ENCODE results near the gene IKZF3. TPM values are rescaled to one million over a fixed set of nuclear protein-coding genes. Genes with fewer than 3 reads are reported as not detected.
"Not testable (repeated sequence)": the region's sequence is repeated elsewhere in the genome, so short reads cannot be mapped to it uniquely, and the experiment has no call there.

The IKZF3 gene
- total and polyA plus RNA-seq, 7 experiments from 2014 or later, result 9.7 to 77.8 (median 55.5) TPM

DNA sequence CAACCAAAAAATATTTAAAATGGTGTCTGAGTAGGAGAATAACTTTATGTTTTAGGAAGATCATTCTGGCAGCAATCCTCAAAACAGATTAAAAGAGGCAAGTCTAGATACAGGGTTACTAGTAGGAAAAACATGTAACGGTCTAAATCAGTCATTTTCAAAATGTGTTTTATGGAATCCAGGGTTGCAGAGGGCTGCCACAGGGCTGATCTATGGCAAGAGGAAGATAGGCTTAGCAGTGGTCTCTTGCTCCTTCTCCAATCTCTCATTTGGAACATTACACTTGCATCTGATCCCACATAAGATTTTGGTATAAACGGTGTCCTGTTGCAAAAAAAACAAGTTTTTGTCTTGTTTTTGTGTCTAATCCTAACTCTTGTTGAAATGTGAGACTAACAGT lies 9.2 kb downstream of the IKZF3 start:
- Mint-ChIP-seq H3K9me3 (peaks cover 0 to 5% (median 0%) of the 10 kb centered on the region in 11 donors), H3K27ac (peak overlapping the region in 8 of 9 donors; percentile 4 to 80 (median 52)), H3K4me1 (peaks cover 13 to 66% (median 59%) of the 10 kb centered on the region in 7 donors), H3K36me3 (peaks cover 0 to 12% (median 5%) of the 10 kb centered on the region in 5 donors), H3K27me3 (no peaks in the 10 kb centered on the region), H3K4me3 (peak overlapping the region in 1 of 10 donors; percentile 13)
- ATAC-seq, result no peak
- ChIA-PET CTCF (no interaction called here), POLR2A (interaction anchor here (0.8 kb wide), 1 partner anchor 11 kb away, joined by 4 read pairs; no protein-coding TSS in a partner anchor)
- no peaks in the 10 kb centered on the region for H3K9me3 ChIP-seq (ENCODE audit: control insufficient read depth in 2 of 3, low read length in 3 of 3)
- H3K36me3 ChIP-seq (ENCODE audit: control insufficient read depth in 2 of 3, insufficient read depth in 3 of 3, low read length in 3 of 3), result no peaks in the 10 kb centered on the region
- H3K27me3 ChIP-seq (ENCODE audit: control insufficient read depth in 2 of 2, insufficient read depth in 2 of 2, low read length in 2 of 2), result no peaks in the 10 kb centered on the region
- H3K27ac ChIP-seq (ENCODE audit: low read depth, low read length), result peak overlapping the region; percentile 32
- intact Hi-C loops (cut with micrococcal nuclease), result no loop called here
- H3K4me1 ChIP-seq (ENCODE audit: control insufficient read depth in 2 of 2, insufficient read depth in 2 of 2, low read length in 2 of 2), result peaks cover 8 to 16% of the 10 kb centered on the region in 2 donors
- no peak overlapping the region for H3K4me3 ChIP-seq (ENCODE audit: low read length)
- DNase-seq, result no peak

DNA sequence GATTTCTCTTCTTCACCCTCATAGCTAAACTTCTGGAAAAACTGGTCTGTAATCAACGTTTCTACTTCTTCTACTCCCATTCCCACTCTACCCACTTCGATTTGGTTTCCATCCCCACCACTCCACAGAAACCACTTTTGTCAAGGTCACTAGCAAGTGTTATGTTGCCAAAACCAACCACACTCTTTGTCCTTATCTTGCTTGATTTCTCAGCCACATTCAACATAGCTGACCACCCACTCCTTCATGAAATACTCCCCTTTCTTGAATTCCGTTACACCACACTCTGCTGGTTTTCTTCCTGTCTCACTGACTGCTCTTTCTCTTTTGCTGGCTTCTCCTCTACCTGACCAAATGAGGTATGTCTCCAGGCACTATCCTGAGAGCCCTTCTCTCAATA lies 11.9 kb downstream of the IKZF3 start:
- POLR2A ChIA-PET, result interaction anchor here (0.7 to 2.4 kb wide), 9 partner anchors 9 to 177 kb away, joined by 3 to 10 read pairs (median 5); partner anchors contain the start of gene IKZF3

DNA sequence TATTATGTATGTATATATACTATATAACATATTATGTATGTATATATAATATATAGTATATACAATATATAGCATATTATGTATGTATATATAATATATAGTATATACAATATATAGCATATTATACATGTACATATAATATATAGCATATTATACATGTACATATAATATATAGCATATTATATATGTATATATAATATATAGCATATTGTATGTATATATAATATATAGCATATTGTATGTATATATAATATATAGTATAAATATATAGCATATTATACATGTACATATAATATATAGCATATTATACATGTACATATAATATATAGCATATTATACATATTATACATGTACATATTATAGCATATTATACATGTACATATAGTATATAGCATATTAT lies 13.9 kb downstream of the IKZF3 start:
- H3K9me3 ChIP-seq (ENCODE audit: control insufficient read depth in 2 of 3, low read length in 3 of 3); H3K27ac ChIP-seq (ENCODE audit: low read depth, low read length); H3K4me3 ChIP-seq (ENCODE audit: low read length); H3K4me3 Mint-ChIP-seq; H3K27me3 ChIP-seq (ENCODE audit: control insufficient read depth in 2 of 2, insufficient read depth in 2 of 2, low read length in 2 of 2); H3K9me3 Mint-ChIP-seq; POLR2A ChIA-PET; H3K27me3 Mint-ChIP-seq; ATAC-seq; CTCF ChIA-PET; DNase-seq; H3K27ac Mint-ChIP-seq; H3K36me3 ChIP-seq (ENCODE audit: control insufficient read depth in 2 of 3, insufficient read depth in 3 of 3, low read length in 3 of 3); intact Hi-C loops (cut with micrococcal nuclease): not testable (repeated sequence)
- H3K4me1 ChIP-seq (ENCODE audit: control insufficient read depth in 2 of 2, insufficient read depth in 2 of 2, low read length in 2 of 2), result peaks cover 25 to 33% of the 10 kb centered on the region in 2 donors
- Mint-ChIP-seq H3K4me1 (peaks cover 29 to 80% (median 74%) of the 10 kb centered on the region in 7 donors), H3K36me3 (peaks cover 0 to 10% (median 5%) of the 10 kb centered on the region in 5 donors)

More for the DNA sequence above, 11.9 kb downstream of the IKZF3 start:
- H3K27me3 ChIP-seq (ENCODE audit: control insufficient read depth in 2 of 2, insufficient read depth in 2 of 2, low read length in 2 of 2), result no peaks in the 10 kb centered on the region
- CTCF ChIA-PET, result interaction anchor here (1.1 to 1.7 kb wide), 2 partner anchors 8 to 614 kb away, joined by 3 to 5 read pairs; no protein-coding TSS in a partner anchor
- intact Hi-C loops (cut with micrococcal nuclease), result no loop called here
- peaks cover 0 to 12% (median 5%) of the 10 kb centered on the region in 5 donors for H3K36me3 Mint-ChIP-seq
- H3K27me3 Mint-ChIP-seq, result no peaks in the 10 kb centered on the region
- peak overlapping the region in 8 of 10 donors; percentile 0 to 45 (median 20) for H3K4me3 Mint-ChIP-seq
- peaks cover 0 to 5% (median 0%) of the 10 kb centered on the region in 11 donors for H3K9me3 Mint-ChIP-seq
- no peak overlapping the region for H3K4me3 ChIP-seq (ENCODE audit: low read length)
- DNase-seq (no peak), ATAC-seq (no peak)
- no peaks in the 10 kb centered on the region for H3K9me3 ChIP-seq (ENCODE audit: control insufficient read depth in 2 of 3, low read length in 3 of 3)
- peak overlapping the region; percentile 29 for H3K27ac ChIP-seq (ENCODE audit: low read depth, low read length)
- H3K4me1 Mint-ChIP-seq, result peaks cover 29 to 69% (median 68%) of the 10 kb centered on the region in 7 donors
- H3K36me3 ChIP-seq (ENCODE audit: control insufficient read depth in 2 of 3, insufficient read depth in 3 of 3, low read length in 3 of 3), result peaks cover 0 to 4% (median 0%) of the 10 kb centered on the region in 3 experiments
- peaks cover 18 to 33% of the 10 kb centered on the region in 2 donors for H3K4me1 ChIP-seq (ENCODE audit: control insufficient read depth in 2 of 2, insufficient read depth in 2 of 2, low read length in 2 of 2)
- H3K27ac Mint-ChIP-seq, result peak overlapping the region in 8 of 9 donors; percentile 65 to 91 (median 74)

DNA sequence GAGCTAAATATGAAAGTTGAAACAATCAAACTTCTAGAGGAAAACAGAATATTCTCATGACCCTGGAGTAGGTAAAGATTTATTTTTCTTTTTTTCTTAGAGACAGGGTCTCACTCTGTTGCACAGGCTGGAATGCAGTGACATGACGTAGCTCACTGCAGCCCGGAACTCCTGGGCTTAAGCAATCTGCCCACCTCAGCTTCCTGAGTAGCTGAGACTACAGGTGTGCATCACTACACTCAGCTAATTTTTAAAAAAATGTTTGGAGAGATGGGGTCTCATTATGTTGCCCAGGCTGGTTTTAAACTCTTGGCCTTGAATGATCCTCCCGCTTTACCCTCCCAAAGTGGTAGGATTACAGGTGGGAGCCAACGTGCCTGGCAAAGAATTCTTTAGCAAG lies 15.5 kb downstream of the IKZF3 start:
- peaks cover 0 to 8% (median 0%) of the 10 kb centered on the region in 5 donors for H3K36me3 Mint-ChIP-seq
- POLR2A ChIA-PET, result interaction anchor here (0.7 to 1.3 kb wide), 6 partner anchors 9 to 93 kb away, joined by 3 to 5 read pairs (median 4); partner anchors contain the start of gene IKZF3
- ATAC-seq (peak; percentile 67), DNase-seq (peak in 3 of 9 donors; percentile 11 to 42 (median 18))
- H3K27ac ChIP-seq (ENCODE audit: low read depth, low read length), result peak overlapping the region; percentile 47
- peaks cover 37 to 82% (median 76%) of the 10 kb centered on the region in 7 donors for H3K4me1 Mint-ChIP-seq
- peaks cover 0 to 4% (median 0%) of the 10 kb centered on the region in 3 experiments for H3K36me3 ChIP-seq (ENCODE audit: control insufficient read depth in 2 of 3, insufficient read depth in 3 of 3, low read length in 3 of 3)
- CTCF ChIA-PET, result interaction anchor here (0.6 to 1.5 kb wide), 4 partner anchors 13 to 1408 kb away, joined by 3 read pairs; no protein-coding TSS in a partner anchor
- H3K9me3 Mint-ChIP-seq, result no peaks in the 10 kb centered on the region
- H3K27me3 ChIP-seq (ENCODE audit: control insufficient read depth in 2 of 2, insufficient read depth in 2 of 2, low read length in 2 of 2), result no peaks in the 10 kb centered on the region
- H3K4me1 ChIP-seq (ENCODE audit: control insufficient read depth in 2 of 2, insufficient read depth in 2 of 2, low read length in 2 of 2), result peaks cover 32 to 37% of the 10 kb centered on the region in 2 donors
- H3K9me3 ChIP-seq (ENCODE audit: control insufficient read depth in 2 of 3, low read length in 3 of 3), result no peaks in the 10 kb centered on the region
- H3K27ac Mint-ChIP-seq, result peak overlapping the region in 8 of 9 donors; percentile 60 to 93 (median 80)
- peak overlapping the region in 8 of 10 donors; percentile 35 to 80 (median 64) for H3K4me3 Mint-ChIP-seq
- no peaks in the 10 kb centered on the region for H3K27me3 Mint-ChIP-seq
- intact Hi-C loops (cut with micrococcal nuclease), result loop anchor here in 1 of 2 donors (5.0 kb wide), 1 partner anchor 36 kb away; no protein-coding TSS in a partner anchor
- no peak overlapping the region for H3K4me3 ChIP-seq (ENCODE audit: low read length)

DNA sequence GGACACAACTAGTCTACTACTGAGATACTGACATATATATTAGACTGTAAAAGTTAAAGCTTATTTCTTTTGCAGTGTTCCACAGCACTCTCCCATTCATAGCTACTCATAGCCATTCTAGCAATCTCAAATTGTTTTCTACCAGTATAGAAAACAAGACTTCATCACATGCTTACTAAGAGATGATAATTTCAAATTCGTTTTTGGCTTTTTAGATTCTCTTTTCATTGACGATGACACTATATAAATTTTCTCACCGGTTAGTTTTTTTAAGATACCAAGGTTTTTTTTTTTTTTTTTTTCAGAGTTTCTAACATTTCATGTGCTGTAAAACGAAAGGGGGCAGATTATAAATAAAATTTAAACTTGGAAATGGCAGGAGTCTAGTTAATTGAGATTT lies 17.9 kb downstream of the IKZF3 start:
- no peak overlapping the region for H3K27ac ChIP-seq (ENCODE audit: low read depth, low read length)
- intact Hi-C loops (cut with micrococcal nuclease), result loop anchor here in 1 of 2 donors (5.0 kb wide), 1 partner anchor 34 kb away; no protein-coding TSS in a partner anchor
- peaks cover 39 to 86% (median 76%) of the 10 kb centered on the region in 7 donors for H3K4me1 Mint-ChIP-seq

DNA sequence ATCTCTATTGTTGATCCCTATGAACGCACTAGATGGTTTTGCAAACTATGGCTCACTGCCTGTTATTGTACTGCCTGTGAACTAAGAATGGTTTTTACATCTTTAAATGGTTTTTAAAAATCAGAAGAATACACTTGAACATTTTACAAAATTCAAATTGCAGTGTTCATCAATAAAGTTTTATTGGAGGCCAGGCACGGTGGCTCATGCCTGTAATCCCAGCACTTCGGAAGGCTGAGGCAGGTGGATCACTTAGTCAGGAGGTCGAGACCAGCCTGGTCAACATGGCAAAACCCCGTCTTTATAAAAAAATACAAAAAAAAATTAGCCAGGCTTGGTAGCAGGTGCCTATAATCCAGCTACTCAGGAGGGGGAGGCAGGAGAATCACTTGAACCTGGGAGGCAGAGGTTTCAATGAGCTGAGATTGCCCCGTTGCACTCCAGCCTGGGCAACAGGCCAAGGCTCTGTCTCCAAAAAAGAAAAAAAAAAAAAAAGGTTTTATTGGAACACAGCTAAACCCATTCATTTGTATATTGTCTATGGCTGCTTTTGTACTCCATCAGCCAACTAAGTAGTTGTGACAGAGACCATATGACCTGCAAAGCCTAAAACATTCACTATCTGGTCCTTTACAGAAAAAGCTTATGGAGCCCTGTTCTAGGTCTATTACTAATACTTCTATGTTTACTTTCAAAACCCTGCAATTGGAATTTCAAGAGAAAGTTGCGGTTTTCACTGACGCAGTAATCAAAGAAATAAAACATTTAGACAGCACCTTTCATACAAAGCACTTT lies 18.9 kb downstream of the IKZF3 start:
- POLR2A ChIA-PET, result interaction anchor here (0.7 to 5.1 kb wide), 7 partner anchors 8 to 90 kb away, joined by 3 to 30 read pairs (median 6); no protein-coding TSS in a partner anchor
- intact Hi-C loops (cut with micrococcal nuclease), result loop anchor here in 1 of 2 donors (2.0 to 5.0 kb wide), 3 partner anchors 16 to 50 kb away; no protein-coding TSS in a partner anchor
- peak overlapping the region in 3 of 10 donors; percentile 2 to 30 (median 12) for H3K4me3 Mint-ChIP-seq

More for the DNA sequence above, 17.9 kb downstream of the IKZF3 start:
- H3K27me3 ChIP-seq (ENCODE audit: control insufficient read depth in 2 of 2, insufficient read depth in 2 of 2, low read length in 2 of 2), result no peaks in the 10 kb centered on the region
- DNase-seq (no peak), ATAC-seq (no peak)
- peaks cover 32 to 36% of the 10 kb centered on the region in 2 donors for H3K4me1 ChIP-seq (ENCODE audit: control insufficient read depth in 2 of 2, insufficient read depth in 2 of 2, low read length in 2 of 2)
- H3K4me3 ChIP-seq (ENCODE audit: low read length), result no peak overlapping the region
- CTCF ChIA-PET, result interaction anchor here (0.6 to 1.4 kb wide), 2 partner anchors 75 to 91 kb away, joined by 3 to 5 read pairs; no protein-coding TSS in a partner anchor
- peak overlapping the region in 7 of 9 donors; percentile 64 to 90 (median 82) for H3K27ac Mint-ChIP-seq
- POLR2A ChIA-PET, result interaction anchor here (1.2 to 5.1 kb wide), 5 partner anchors 9 to 91 kb away, joined by 4 to 30 read pairs (median 6); no protein-coding TSS in a partner anchor
- no peaks in the 10 kb centered on the region for H3K9me3 ChIP-seq (ENCODE audit: control insufficient read depth in 2 of 3, low read length in 3 of 3)
- peaks cover 3 to 13% (median 4%) of the 10 kb centered on the region in 5 donors for H3K36me3 Mint-ChIP-seq
- peaks cover 0 to 4% (median 0%) of the 10 kb centered on the region in 3 experiments for H3K36me3 ChIP-seq (ENCODE audit: control insufficient read depth in 2 of 3, insufficient read depth in 3 of 3, low read length in 3 of 3)
- H3K27me3 Mint-ChIP-seq, result no peaks in the 10 kb centered on the region
- H3K9me3 Mint-ChIP-seq, result peaks cover 0 to 2% (median 0%) of the 10 kb centered on the region in 11 donors
- H3K4me3 Mint-ChIP-seq, result peak overlapping the region in 3 of 10 donors; percentile 20 to 50 (median 48)

More for the DNA sequence above, 18.9 kb downstream of the IKZF3 start:
- H3K27ac ChIP-seq (ENCODE audit: low read depth, low read length), result peak overlapping the region; percentile 57
- Mint-ChIP-seq H3K36me3 (peaks cover 7 to 21% (median 12%) of the 10 kb centered on the region in 5 donors), H3K27me3 (no peaks in the 10 kb centered on the region), H3K27ac (peak overlapping the region in 8 of 9 donors; percentile 68 to 94 (median 87)), H3K4me1 (peaks cover 38 to 94% (median 83%) of the 10 kb centered on the region in 7 donors), H3K9me3 (peaks cover 0 to 5% (median 0%) of the 10 kb centered on the region in 11 donors)
- ATAC-seq, result no peak
- H3K4me1 ChIP-seq (ENCODE audit: control insufficient read depth in 2 of 2, insufficient read depth in 2 of 2, low read length in 2 of 2), result peaks cover 32 to 36% of the 10 kb centered on the region in 2 donors
- H3K4me3 ChIP-seq (ENCODE audit: low read length), result no peak overlapping the region
- DNase-seq, result no peak
- no peaks in the 10 kb centered on the region for H3K27me3 ChIP-seq (ENCODE audit: control insufficient read depth in 2 of 2, insufficient read depth in 2 of 2, low read length in 2 of 2)
- H3K36me3 ChIP-seq (ENCODE audit: control insufficient read depth in 2 of 3, insufficient read depth in 3 of 3, low read length in 3 of 3), result peaks cover 0 to 10% (median 0%) of the 10 kb centered on the region in 3 experiments
- CTCF ChIA-PET, result interaction anchor here (0.7 to 1.2 kb wide), 2 partner anchors 10 to 510 kb away, joined by 3 to 4 read pairs; no protein-coding TSS in a partner anchor
- no peaks in the 10 kb centered on the region for H3K9me3 ChIP-seq (ENCODE audit: control insufficient read depth in 2 of 3, low read length in 3 of 3)

All from naive thymus-derived CD4-positive, alpha-beta T cell (primary cell).